CD4-positive, alpha-beta memory T cell (primary cell): ENCODE data around the gene CLEC2A. TPM values are rescaled to one million over a fixed set of nuclear protein-coding genes. Genes with fewer than 3 reads are reported as not detected.
A peak's percentile ranks its signal among the peaks of the same experiment; 100 is the strongest.

Experiments used
- CTCF ChIA-PET: fragments of 350-600 bp; sonication (Branson Sonifier 250); formaldehyde crosslinking; loops from one replicate; lab custom pipeline; 2021; ENCODE audit warnings: inconsistent platforms; ENCODE audit not compliant: partially characterized antibody; lab: Charles Lee
- POLR2A ChIA-PET: fragments of 350-600 bp; sonication (Branson Sonifier 250); formaldehyde crosslinking; loops from one replicate; lab custom pipeline; 2021; ENCODE audit not compliant: partially characterized antibody; lab: Charles Lee
- DNase-seq, 5 donors: peaks; one replicate each; pipeline versions ENCODE4 v3.0.0 to v3.0.0-alpha.2; 2020 to 2022; ENCODE audit warnings: mixed read lengths in 1 of 5
- H3K27ac ChIP-seq: one replicate; pipeline ENCODE4 v1.7.0; 2013; ENCODE audit warnings: low read depth, low read length
- H3K27me3 ChIP-seq: 2 replicates; pipeline ENCODE4 v1.7.0; 2013; ENCODE audit warnings: mild to moderate bottlenecking, low read length, moderate library complexity; ENCODE audit not compliant: insufficient read depth
- H3K36me3 ChIP-seq: 2 replicates; pipeline ENCODE4 v1.7.0; 2013; ENCODE audit warnings: mild to moderate bottlenecking, low read length, moderate library complexity; ENCODE audit not compliant: insufficient read depth
- H3K4me1 ChIP-seq: 2 replicates; pipeline ENCODE4 v1.7.0; 2013; ENCODE audit warnings: mild to moderate bottlenecking, low read length, moderate library complexity; ENCODE audit not compliant: insufficient read depth
- H3K4me3 ChIP-seq, 2 donors: one replicate each; pipeline ENCODE4 v1.7.0; 2013; ENCODE audit warnings: low read length in 2 of 2, mild to moderate bottlenecking in 1 of 2
- H3K9me3 ChIP-seq, 2 donors: one replicate each; pipeline ENCODE4 v1.7.0; 2013; ENCODE audit warnings: low read length in 2 of 2, control low read depth in 1 of 2; ENCODE audit not compliant: control insufficient read depth in 1 of 2
- H3K27ac Mint-ChIP-seq, 7 donors: one replicate each; pipeline ENCODE4 v1.8.0; 2020 to 2021; ENCODE audit warnings: mixed read lengths in 7 of 7, mild to moderate bottlenecking in 6 of 7, inconsistent platforms in 3 of 7, moderate library complexity in 3 of 7
- H3K27me3 Mint-ChIP-seq, 2 donors: one replicate each; pipeline ENCODE4 v1.8.0; 2020 to 2021; ENCODE audit warnings: mixed read lengths in 2 of 2
- H3K36me3 Mint-ChIP-seq, 2 donors: one replicate each; pipeline ENCODE4 v1.8.0; 2020 to 2021; ENCODE audit warnings: mixed read lengths in 2 of 2, inconsistent platforms in 1 of 2, mild to moderate bottlenecking in 1 of 2
- H3K4me1 Mint-ChIP-seq, 4 donors: one replicate each; pipeline ENCODE4 v1.8.0; 2020 to 2021; ENCODE audit warnings: mixed read lengths in 4 of 4, mild to moderate bottlenecking in 1 of 4
- H3K4me3 Mint-ChIP-seq, 8 donors: one replicate each; pipeline ENCODE4 v1.8.0; 2020 to 2021; ENCODE audit warnings: mixed read lengths in 8 of 8, mild to moderate bottlenecking in 7 of 8, moderate library complexity in 6 of 8, inconsistent platforms in 3 of 8
- H3K9me3 Mint-ChIP-seq, 8 donors: one replicate each; pipeline ENCODE4 v1.8.0; 2020 to 2021; ENCODE audit warnings: mixed read lengths in 8 of 8, mild to moderate bottlenecking in 5 of 8, inconsistent platforms in 3 of 8, moderate library complexity in 1 of 8
- intact Hi-C: fragments of 100-400 bp; cut with micrococcal nuclease; formaldehyde crosslinking; loops from one replicate; pipeline ENCODE4 v1.15.1; 2023
- polyA plus RNA-seq, 2 donors: library from polyadenylated mRNA; unstranded; fragments of 300-500 nt; fragmentation: Illumina TruSeq; gene quantifications; one replicate each; pipeline ENCODE4 v1.2.3, GENCODE V29; 2021
- total RNA-seq, 2 experiments: library from RNA; stranded (reverse); gene quantifications; one replicate each; pipeline ENCODE4 v1.2.3, GENCODE V29; 2021

The CLEC2A gene
- total and polyA plus RNA-seq, 4 experiments from 2014 or later, result not detected

DNA sequence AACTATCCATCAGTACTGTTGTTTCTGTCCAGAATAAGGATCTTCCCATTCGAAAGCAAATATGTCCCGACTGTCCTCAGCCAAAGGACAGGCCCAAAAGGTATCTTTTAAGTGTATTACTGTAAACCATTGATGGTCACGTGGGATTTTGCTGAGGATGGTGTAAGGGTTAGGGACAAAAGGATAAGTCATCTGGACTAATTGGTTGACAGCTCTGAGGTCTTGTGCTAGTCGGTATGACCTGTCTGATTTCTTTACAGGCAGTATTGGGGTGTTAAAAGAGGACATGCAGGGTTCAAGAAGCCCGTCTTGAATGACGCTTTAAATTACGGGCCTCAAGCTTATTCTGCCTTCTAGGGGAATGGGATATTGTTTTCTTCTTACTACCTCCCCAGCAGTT, 24.4 kb downstream of the CLEC2A start:
- no peak overlapping the region for H3K4me3 Mint-ChIP-seq
- no peaks in the 10 kb centered on the region for H3K27me3 ChIP-seq
- peak overlapping the region in 2 of 7 donors; percentile 6 to 47 for H3K27ac Mint-ChIP-seq
- H3K4me3 ChIP-seq, result no peak overlapping the region
- no peaks in the 10 kb centered on the region for H3K27me3 Mint-ChIP-seq
- DNase-seq, result no peak
- no peak overlapping the region for H3K27ac ChIP-seq
- peaks cover 3 to 56% (median 36%) of the 10 kb centered on the region in 8 donors for H3K9me3 Mint-ChIP-seq
- peaks cover 7 to 12% of the 10 kb centered on the region in 2 donors for H3K36me3 Mint-ChIP-seq
- no peaks in the 10 kb centered on the region for H3K36me3 ChIP-seq
- CTCF ChIA-PET, result interaction anchor here (0.9 to 7.9 kb wide), 5 partner anchors 13 to 165 kb away, joined by 3 to 65 read pairs (median 5); no protein-coding TSS in a partner anchor
- POLR2A ChIA-PET, result interaction anchor here (2.4 to 2.9 kb wide), 2 partner anchors 39 to 165 kb away, joined by 11 to 42 read pairs; partner anchors contain the start of gene CLEC2B
- H3K9me3 ChIP-seq, result peaks cover 0 to 19% of the 10 kb centered on the region in 2 donors
- H3K4me1 ChIP-seq, result peaks cover 22% of the 10 kb centered on the region
- intact Hi-C loops, result loop anchor here (1.0 kb wide), 2 partner anchors 38 to 93 kb away; partner anchors contain the start of gene CLEC2B
- H3K4me1 Mint-ChIP-seq, result peaks cover 20 to 33% (median 26%) of the 10 kb centered on the region in 4 donors

GRCh38 chr12:9906873-9907272, 25.3 kb downstream of the CLEC2A start:
- no peaks in the 10 kb centered on the region for H3K27me3 ChIP-seq
- peaks cover 0 to 25% of the 10 kb centered on the region in 2 donors for H3K9me3 ChIP-seq
- no peak overlapping the region for H3K4me3 ChIP-seq
- peaks cover 5 to 13% of the 10 kb centered on the region in 2 donors for H3K36me3 Mint-ChIP-seq
- H3K4me3 Mint-ChIP-seq, result peak overlapping the region in 7 of 8 donors; percentile 18 to 63 (median 47)
- H3K27ac ChIP-seq, result no peak overlapping the region
- H3K36me3 ChIP-seq, result no peaks in the 10 kb centered on the region
- H3K27me3 Mint-ChIP-seq, result no peaks in the 10 kb centered on the region
- H3K27ac Mint-ChIP-seq, result peak overlapping the region; percentile 18 to 86 (median 76)
- peaks cover 22% of the 10 kb centered on the region for H3K4me1 ChIP-seq
- intact Hi-C loops, result loop anchor here (1.0 kb wide), 1 partner anchor 38 kb away; the partner anchor contains the start of gene CLEC2B
- DNase-seq, result peak; percentile 42 to 63 (median 54)
- ChIA-PET CTCF (interaction anchor here (0.6 to 7.9 kb wide), 6 partner anchors 12 to 157 kb away, joined by 3 to 65 read pairs (median 6); no protein-coding TSS in a partner anchor), POLR2A (interaction anchor here (0.7 to 2.9 kb wide), 9 partner anchors 16 to 165 kb away, joined by 3 to 42 read pairs (median 4); partner anchors contain the start of genes CD69 and CLEC2B)
- peaks cover 3 to 54% (median 37%) of the 10 kb centered on the region in 8 donors for H3K9me3 Mint-ChIP-seq
- H3K4me1 Mint-ChIP-seq, result peaks cover 18 to 29% (median 25%) of the 10 kb centered on the region in 4 donors

DNA sequence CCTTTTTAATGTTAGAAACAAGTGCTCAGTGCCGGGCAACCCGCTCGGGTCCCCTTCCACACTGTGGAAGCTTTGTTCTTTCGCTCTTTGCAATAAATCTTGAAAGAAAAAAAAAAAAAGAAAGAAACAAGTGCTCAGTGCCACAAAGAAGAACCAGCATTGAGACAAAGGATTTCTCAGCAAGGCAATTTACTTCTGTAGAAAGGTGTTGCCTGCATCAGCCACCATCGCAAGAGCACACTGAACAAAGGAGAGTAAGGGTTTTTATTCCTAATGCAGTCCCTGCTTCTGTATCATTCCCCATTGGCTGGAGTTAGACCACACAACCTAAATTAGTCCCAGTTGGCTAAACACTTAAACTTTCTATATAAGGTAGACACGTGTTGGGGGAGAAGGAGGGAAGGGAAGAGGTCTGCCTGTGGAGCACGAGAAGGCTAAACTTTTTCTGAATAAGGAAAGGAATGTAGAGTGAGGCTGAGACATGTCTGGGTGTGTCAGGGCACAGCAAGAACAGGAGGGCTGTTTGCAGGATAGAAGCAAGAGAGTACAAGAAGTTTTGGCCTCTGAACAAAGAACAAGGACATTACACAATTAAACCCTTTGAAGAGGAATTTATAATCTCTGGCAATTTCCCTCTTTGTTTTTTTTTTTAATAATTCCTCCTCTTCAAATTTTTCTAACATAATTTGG, 29.5 kb downstream of the CLEC2A start:
- Mint-ChIP-seq H3K27ac (peak overlapping the region in 1 of 7 donors; percentile 58), H3K4me3 (no peak overlapping the region), H3K4me1 (peaks cover 16 to 24% (median 20%) of the 10 kb centered on the region in 4 donors), H3K27me3 (peaks cover 3 to 5% of the 10 kb centered on the region in 2 donors), H3K36me3 (peaks cover 3 to 6% of the 10 kb centered on the region in 2 donors), H3K9me3 (peaks cover 0 to 28% (median 18%) of the 10 kb centered on the region in 8 donors)
- intact Hi-C loops, result no loop called here
- no peak overlapping the region for H3K27ac ChIP-seq
- CTCF ChIA-PET, result interaction anchor here (1.2 to 7.9 kb wide), 3 partner anchors 38 to 153 kb away, joined by 3 to 65 read pairs (median 29); no protein-coding TSS in a partner anchor
- POLR2A ChIA-PET, result no interaction called here
- peaks cover 19% of the 10 kb centered on the region for H3K4me1 ChIP-seq
- no peaks in the 10 kb centered on the region for H3K27me3 ChIP-seq
- no peak for DNase-seq
- no peaks in the 10 kb centered on the region for H3K36me3 ChIP-seq
- peaks cover 0 to 8% of the 10 kb centered on the region in 2 donors for H3K9me3 ChIP-seq
- no peak overlapping the region for H3K4me3 ChIP-seq

GRCh38 chr12:9900930-9901329, 31.2 kb downstream of the CLEC2A start:
- CTCF ChIA-PET, result no interaction called here

GRCh38 chr12:9899209-9899608, 33.0 kb downstream of the CLEC2A start:
- Mint-ChIP-seq H3K27me3 (peaks cover 7 to 8% of the 10 kb centered on the region in 2 donors), H3K4me3 (no peak overlapping the region), H3K36me3 (peaks cover 3 to 6% of the 10 kb centered on the region in 2 donors), H3K9me3 (peaks cover 0 to 27% (median 18%) of the 10 kb centered on the region in 8 donors), H3K27ac (peak overlapping the region in 1 of 7 donors; percentile 3), H3K4me1 (peaks cover 0 to 1% (median 0%) of the 10 kb centered on the region in 4 donors)
- H3K9me3 ChIP-seq, result peaks cover 0 to 8% of the 10 kb centered on the region in 2 donors
- no peak for DNase-seq
- no peaks in the 10 kb centered on the region for H3K27me3 ChIP-seq
- POLR2A ChIA-PET, result no interaction called here
- no peak overlapping the region for H3K27ac ChIP-seq
- CTCF ChIA-PET, result no interaction called here
- H3K4me3 ChIP-seq, result no peak overlapping the region
- intact Hi-C loops, result no loop called here
- H3K36me3 ChIP-seq, result no peaks in the 10 kb centered on the region
- H3K4me1 ChIP-seq, result no peaks in the 10 kb centered on the region

More at GRCh38 chr12:9900930-9901329, 31.2 kb downstream of the CLEC2A start:
- Histone ChIP-seq H3K36me3 (no peaks in the 10 kb centered on the region), H3K4me1 (peaks cover 1% of the 10 kb centered on the region), H3K27me3 (no peaks in the 10 kb centered on the region), H3K9me3 (peaks cover 0 to 8% of the 10 kb centered on the region in 2 donors), H3K4me3 (no peak overlapping the region), H3K27ac (no peak overlapping the region)
- POLR2A ChIA-PET, result interaction anchor here (1.1 kb wide), 1 partner anchor 32 kb away, joined by 3 read pairs; the partner anchor contains the start of gene CLEC2B
- H3K9me3 Mint-ChIP-seq, result peaks cover 0 to 28% (median 18%) of the 10 kb centered on the region in 8 donors
- peaks cover 1 to 7% (median 4%) of the 10 kb centered on the region in 4 donors for H3K4me1 Mint-ChIP-seq
- H3K27ac Mint-ChIP-seq, result no peak overlapping the region
- peaks cover 3 to 6% of the 10 kb centered on the region in 2 donors for H3K36me3 Mint-ChIP-seq
- peaks cover 3 to 5% of the 10 kb centered on the region in 2 donors for H3K27me3 Mint-ChIP-seq
- DNase-seq, result no peak
- no peak overlapping the region for H3K4me3 Mint-ChIP-seq
- intact Hi-C loops, result no loop called here

DNA sequence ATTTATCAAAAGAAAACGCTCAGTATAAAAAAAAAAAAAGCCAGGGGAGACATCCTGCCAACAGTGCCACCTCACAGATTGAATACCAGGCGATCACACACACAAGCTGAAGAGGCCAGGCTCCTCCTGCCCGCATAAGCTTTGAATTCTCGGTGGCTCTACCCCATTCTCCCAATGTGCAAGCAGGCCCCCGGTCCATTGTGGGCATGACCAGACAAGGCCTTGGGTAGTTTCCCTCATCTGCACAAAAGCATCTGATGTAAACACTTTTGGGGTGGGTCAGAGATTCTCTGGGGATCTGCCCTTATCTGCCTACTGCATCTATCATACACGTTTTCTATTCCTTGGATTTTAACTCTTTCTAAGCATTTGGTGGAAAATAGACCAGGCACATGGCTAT, 34.6 kb downstream of the CLEC2A start:
- H3K36me3 ChIP-seq, result no peaks in the 10 kb centered on the region
- H3K27ac ChIP-seq, result no peak overlapping the region
- H3K27ac Mint-ChIP-seq, result no peak overlapping the region
- no peak for DNase-seq
- H3K4me1 ChIP-seq, result no peaks in the 10 kb centered on the region
- peaks cover 0 to 4% of the 10 kb centered on the region in 2 donors for H3K9me3 ChIP-seq
- POLR2A ChIA-PET, result no interaction called here
- H3K27me3 Mint-ChIP-seq, result peaks cover 8% of the 10 kb centered on the region in 2 donors
- no peak overlapping the region for H3K4me3 ChIP-seq
- peaks cover 0 to 1% (median 0%) of the 10 kb centered on the region in 4 donors for H3K4me1 Mint-ChIP-seq
- no peak overlapping the region for H3K4me3 Mint-ChIP-seq
- no peaks in the 10 kb centered on the region for H3K27me3 ChIP-seq
- peaks cover 0 to 16% (median 10%) of the 10 kb centered on the region in 8 donors for H3K9me3 Mint-ChIP-seq
- H3K36me3 Mint-ChIP-seq, result no peaks in the 10 kb centered on the region
- intact Hi-C loops, result no loop called here
- CTCF ChIA-PET, result no interaction called here
